SU-DHL-6 (cell line): Measurements from ENCODE around the gene EDIL3.

Experiments
- H2AFZ ChIP-seq: fragments of 200-600 bp; sonication (generic); 2 replicates; pipeline ENCODE4 v1.6.1; 2014; ENCODE audit warnings: low read depth, mild to moderate bottlenecking, moderate library complexity, mixed read lengths, antibody characterized with exemption, low read length; ENCODE audit not compliant: severe bottlenecking
- H3F3A ChIP-seq: fragments of 200-600 bp; shearing (Covaris generic); 2 replicates; pipeline ENCODE4 v1.6.0; 2016; ENCODE audit warnings: antibody characterized with exemption, mild to moderate bottlenecking; ENCODE audit not compliant: insufficient read depth
- H3K27ac ChIP-seq: fragments of 200-600 bp; sonication (generic); 2 replicates; pipeline ENCODE4 v1.5.1; 2016; ENCODE audit warnings: low read depth, mild to moderate bottlenecking, low read length, moderate library complexity, mixed read lengths
- H3K27me3 ChIP-seq: fragments of 200-600 bp; sonication (generic), shearing (Covaris generic); 2 replicates; pipeline ENCODE4 v1.6.0; 2014; ENCODE audit warnings: mild to moderate bottlenecking, low read length
- H3K36me3 ChIP-seq: fragments of 200-600 bp; sonication (generic); 2 replicates; pipeline ENCODE4 v1.6.1; 2014; ENCODE audit warnings: mild to moderate bottlenecking, low read length, mixed read lengths
- H3K4me2 ChIP-seq: fragments of 300-600, 200-600 bp; shearing (Covaris generic), sonication (generic); 2 replicates; pipeline ENCODE4 v1.6.0; 2014; ENCODE audit warnings: low read length, low read depth, mild to moderate bottlenecking; ENCODE audit not compliant: poor library complexity, severe bottlenecking
- H3K4me3 ChIP-seq: fragments of 200-600 bp; sonication (generic); 2 replicates; pipeline ENCODE4 v1.5.1; 2014; ENCODE audit warnings: antibody characterized with exemption, low read length, mild to moderate bottlenecking, mixed read lengths; ENCODE audit not compliant: insufficient read depth, poor library complexity, severe bottlenecking
- H3K79me2 ChIP-seq: fragments of 200-600 bp; sonication (generic); 2 replicates; pipeline ENCODE4 v1.6.1; 2014; ENCODE audit warnings: mild to moderate bottlenecking, low read length, moderate library complexity; ENCODE audit not compliant: insufficient read depth
- H3K9ac ChIP-seq: fragments of 200-600 bp; sonication (generic); 2 replicates; pipeline ENCODE4 v1.7.0; 2014; ENCODE audit warnings: mild to moderate bottlenecking, low read length
- H3K9me2 ChIP-seq: fragments of 200-600 bp; sonication (generic); replicated peaks from 2 replicates; pipeline ENCODE4 v1.6.1; 2014; ENCODE audit warnings: low read length; ENCODE audit not compliant: insufficient read depth
- H3K9me3 ChIP-seq: fragments of 200-600 bp; sonication (generic); 2 replicates; pipeline ENCODE4 v1.6.1; 2014; ENCODE audit warnings: low read length, mixed read lengths; ENCODE audit not compliant: insufficient read depth
- H4K20me1 ChIP-seq: fragments of 200-600 bp; sonication (generic); 2 replicates; pipeline ENCODE4 v1.6.1; 2014; ENCODE audit warnings: low read depth, mild to moderate bottlenecking, antibody characterized with exemption, low read length, moderate library complexity, mixed read lengths
- EZH2phosphoT487 ChIP-seq: fragments of 200-600 bp; sonication (generic), shearing (Covaris generic); conservative IDR thresholded peaks from 2 replicates; pipeline ENCODE4 v1.6.1; 2018; ENCODE audit warnings: mild to moderate bottlenecking, antibody characterized with exemption, low read length, moderate library complexity, mixed read lengths
- TF ChIP-seq, protein P1 (sequence below): fragments of 200-600 bp; sonication (generic); IDR thresholded peaks from one replicate; pipeline ENCODE4 v1.5.1; 2017; ENCODE audit warnings: antibody characterized with exemption, mild to moderate bottlenecking, low read length, moderate library complexity; ENCODE audit not compliant: insufficient read depth, poor library complexity, severe bottlenecking

Gene EDIL3

DNA sequence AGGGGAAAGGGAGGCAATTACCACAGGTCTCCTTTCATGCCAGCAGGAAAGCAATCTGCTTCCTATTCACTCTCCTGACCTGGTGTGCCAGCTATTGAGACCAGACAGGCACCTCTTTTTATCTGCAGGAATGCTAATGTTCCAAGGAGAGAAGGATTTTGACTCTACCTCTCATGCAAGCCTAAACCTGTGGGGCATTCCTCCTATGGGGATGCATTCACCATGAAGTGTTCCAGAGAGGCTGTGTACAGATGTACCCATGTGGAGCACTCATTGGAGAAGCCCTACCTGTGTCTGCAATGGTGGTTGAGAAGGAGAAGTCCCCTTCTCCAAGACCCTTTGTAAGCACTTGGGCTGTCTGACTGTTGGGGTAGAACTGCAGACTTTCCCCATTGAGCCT lies 45.4 kb upstream of the EDIL3 start:
- Histone ChIP-seq H3K79me2 (no peaks in the 10 kb centered on the region), H2AFZ (no peak overlapping the region), H3K4me2 (no peak overlapping the region), H3K9ac (no peak overlapping the region), H3K9me3 (no peaks in the 10 kb centered on the region), H3F3A (no peaks in the 10 kb centered on the region), H3K36me3 (no peaks in the 10 kb centered on the region), H3K4me3 (no peak overlapping the region), H3K9me2 (no peaks in the 10 kb centered on the region), H4K20me1 (no peaks in the 10 kb centered on the region), H3K27me3 (no peaks in the 10 kb centered on the region), H3K27ac (no peak overlapping the region)
- TF ChIP-seq, protein P1, sequence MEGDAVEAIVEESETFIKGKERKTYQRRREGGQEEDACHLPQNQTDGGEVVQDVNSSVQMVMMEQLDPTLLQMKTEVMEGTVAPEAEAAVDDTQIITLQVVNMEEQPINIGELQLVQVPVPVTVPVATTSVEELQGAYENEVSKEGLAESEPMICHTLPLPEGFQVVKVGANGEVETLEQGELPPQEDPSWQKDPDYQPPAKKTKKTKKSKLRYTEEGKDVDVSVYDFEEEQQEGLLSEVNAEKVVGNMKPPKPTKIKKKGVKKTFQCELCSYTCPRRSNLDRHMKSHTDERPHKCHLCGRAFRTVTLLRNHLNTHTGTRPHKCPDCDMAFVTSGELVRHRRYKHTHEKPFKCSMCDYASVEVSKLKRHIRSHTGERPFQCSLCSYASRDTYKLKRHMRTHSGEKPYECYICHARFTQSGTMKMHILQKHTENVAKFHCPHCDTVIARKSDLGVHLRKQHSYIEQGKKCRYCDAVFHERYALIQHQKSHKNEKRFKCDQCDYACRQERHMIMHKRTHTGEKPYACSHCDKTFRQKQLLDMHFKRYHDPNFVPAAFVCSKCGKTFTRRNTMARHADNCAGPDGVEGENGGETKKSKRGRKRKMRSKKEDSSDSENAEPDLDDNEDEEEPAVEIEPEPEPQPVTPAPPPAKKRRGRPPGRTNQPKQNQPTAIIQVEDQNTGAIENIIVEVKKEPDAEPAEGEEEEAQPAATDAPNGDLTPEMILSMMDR, result no peak
- no peak for TF ChIP-seq EZH2phosphoT487

- Histone ChIP-seq H3K9ac (no peak overlapping the region), H2AFZ (no peak overlapping the region), H3K4me3 (no peak overlapping the region), H3K4me2 (no peak overlapping the region), H3F3A (no peaks in the 10 kb centered on the region), H3K79me2 (no peaks in the 10 kb centered on the region), H3K9me3 (no peaks in the 10 kb centered on the region), H3K27ac (no peak overlapping the region), H4K20me1 (no peaks in the 10 kb centered on the region), H3K27me3 (no peaks in the 10 kb centered on the region), H3K9me2 (no peaks in the 10 kb centered on the region), H3K36me3 (no peaks in the 10 kb centered on the region)
- TF ChIP-seq EZH2phosphoT487, result no peak
- TF ChIP-seq, protein P1, result no peak
Measured at GRCh38 chr5:84425365-84425881, 40.7 kb upstream of the EDIL3 start.

- no peak overlapping the region for H3K4me3 ChIP-seq
- no peak overlapping the region for H3K9ac ChIP-seq
- H3K79me2 ChIP-seq, result no peaks in the 10 kb centered on the region
- no peaks in the 10 kb centered on the region for H3K27me3 ChIP-seq
- no peak overlapping the region for H3K27ac ChIP-seq
- TF ChIP-seq, protein P1, result no peak
- no peak for TF ChIP-seq EZH2phosphoT487
- no peaks in the 10 kb centered on the region for H3K36me3 ChIP-seq
- H3K4me2 ChIP-seq, result no peak overlapping the region
- no peaks in the 10 kb centered on the region for H3K9me2 ChIP-seq
- no peaks in the 10 kb centered on the region for H3K9me3 ChIP-seq
- no peaks in the 10 kb centered on the region for H3F3A ChIP-seq
- H4K20me1 ChIP-seq, result no peaks in the 10 kb centered on the region
- H2AFZ ChIP-seq, result no peak overlapping the region
Measured at GRCh38 chr5:84419742-84420141, 35.1 kb upstream of the EDIL3 start.
